IPS DF 19.7 (cell line): ENCODE data around the gene LGMN.
"Not testable (repeated sequence)": the region's sequence is repeated elsewhere in the genome, so short reads cannot be mapped to it uniquely, and the experiment has no call there.

ENCODE experiments used
- DNase-seq: peaks from one replicate; pipeline ENCODE4 v3.0.0-alpha.2; 2013; ENCODE audit warnings: low read depth, low spot score

Gene LGMN

DNA sequence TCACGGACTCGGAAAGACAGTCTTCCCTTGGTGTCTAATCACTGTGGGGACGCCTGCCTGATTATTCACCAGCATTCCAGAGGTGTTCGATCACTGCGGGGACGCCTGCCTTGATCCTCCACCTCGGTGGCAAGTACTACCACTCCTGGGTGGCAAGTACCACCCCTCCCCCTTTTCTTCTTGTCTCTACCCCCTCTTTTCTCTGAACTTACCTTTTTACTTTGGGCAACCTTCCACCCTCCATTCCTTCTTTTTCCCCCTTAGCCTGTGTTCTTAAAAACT is 12.0 kb upstream of the LGMN start:
- DNase-seq, result no peak

GRCh38 chr14:92759679-92760523 is 11.5 kb upstream of the LGMN start:
- no peak for DNase-seq

- DNase-seq, result no peak
These were observed 10.9 kb upstream of the LGMN start for GRCh38 chr14:92759300-92759678.

DNA sequence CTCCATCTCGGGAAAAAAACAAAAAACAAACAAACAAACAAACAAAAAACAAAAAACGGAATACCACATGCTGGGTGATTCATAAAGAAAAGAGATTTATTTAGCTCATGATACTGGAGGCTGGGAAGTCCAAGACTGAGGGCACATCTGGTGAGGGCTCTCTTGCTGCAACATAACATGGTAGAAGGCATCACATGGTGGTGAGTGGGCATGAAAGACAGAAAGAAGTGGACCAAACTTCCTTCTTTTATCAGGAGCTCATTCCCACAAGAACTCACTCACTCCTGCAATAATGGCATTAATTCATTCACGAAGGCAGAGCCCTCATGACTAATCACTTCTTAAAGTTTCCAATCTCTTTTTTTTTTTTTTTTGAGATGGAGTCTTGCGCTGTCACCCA is 8.0 kb upstream of the LGMN start:
- no peak for DNase-seq

GRCh38 chr14:92755495-92755894 is 7.1 kb upstream of the LGMN start:
- no peak for DNase-seq

DNA sequence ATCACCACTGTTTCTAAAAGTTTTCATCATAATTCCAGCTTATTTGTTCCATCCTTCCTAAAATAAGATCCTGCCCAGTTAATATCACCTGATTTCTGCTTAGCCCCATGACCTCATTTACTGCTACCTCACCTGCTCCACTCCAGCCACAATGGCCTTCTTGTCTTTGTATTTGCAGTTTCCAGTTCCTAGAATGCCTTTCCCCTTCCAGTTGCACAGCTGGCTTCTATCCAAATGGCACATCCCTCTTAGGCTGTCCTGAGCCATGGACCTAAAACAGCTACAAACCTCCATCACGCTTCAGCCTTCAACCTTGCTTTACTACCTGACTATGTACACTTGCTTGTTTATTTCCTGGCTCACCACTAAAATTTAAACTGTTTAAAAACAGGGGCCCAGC is 6.5 kb upstream of the LGMN start:
- DNase-seq, result no peak

DNA sequence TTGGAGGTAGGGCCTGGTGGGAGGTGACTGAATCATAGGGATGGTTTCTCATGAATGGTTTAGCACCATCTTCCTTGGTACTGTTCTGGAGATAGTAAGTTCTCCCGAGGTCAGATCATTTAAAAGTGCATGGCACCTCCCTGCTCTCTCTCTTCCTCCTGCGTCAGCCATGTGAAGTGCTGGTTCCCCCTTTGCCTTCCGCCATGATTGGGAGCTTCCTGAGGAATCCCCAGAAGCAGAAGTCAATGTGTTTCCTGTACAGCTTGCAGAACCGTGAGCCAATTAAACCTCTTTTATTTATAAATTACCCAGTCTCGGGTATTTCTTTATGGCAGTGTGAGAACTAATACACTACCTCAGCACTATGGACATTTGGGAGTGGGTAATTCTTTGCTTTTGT is 4.8 kb upstream of the LGMN start:
- DNase-seq, result no peak

DNA sequence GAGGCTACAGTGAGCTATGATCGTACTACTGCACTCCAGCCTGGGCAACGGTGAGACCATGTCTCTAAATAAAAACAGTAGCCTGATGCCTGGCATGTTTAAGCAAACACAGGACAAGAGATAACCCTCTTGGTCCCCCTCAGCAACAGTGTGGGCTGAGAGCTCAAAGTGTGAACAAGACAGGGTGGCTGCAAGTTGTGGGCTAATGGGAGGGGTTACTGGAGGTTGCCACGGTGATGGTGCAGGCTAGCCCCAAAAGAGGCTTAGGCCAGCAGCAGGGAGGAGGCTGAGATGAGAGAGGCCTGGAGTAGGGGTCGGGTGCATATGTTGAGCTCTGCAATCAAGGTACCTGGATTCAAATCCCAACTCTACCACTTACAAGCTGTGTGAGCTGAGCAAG is 3.4 kb upstream of the LGMN start:
- DNase-seq, result no peak

- DNase-seq, result no peak
These were observed 2.6 kb upstream of the LGMN start for GRCh38 chr14:92750994-92751400.

DNA sequence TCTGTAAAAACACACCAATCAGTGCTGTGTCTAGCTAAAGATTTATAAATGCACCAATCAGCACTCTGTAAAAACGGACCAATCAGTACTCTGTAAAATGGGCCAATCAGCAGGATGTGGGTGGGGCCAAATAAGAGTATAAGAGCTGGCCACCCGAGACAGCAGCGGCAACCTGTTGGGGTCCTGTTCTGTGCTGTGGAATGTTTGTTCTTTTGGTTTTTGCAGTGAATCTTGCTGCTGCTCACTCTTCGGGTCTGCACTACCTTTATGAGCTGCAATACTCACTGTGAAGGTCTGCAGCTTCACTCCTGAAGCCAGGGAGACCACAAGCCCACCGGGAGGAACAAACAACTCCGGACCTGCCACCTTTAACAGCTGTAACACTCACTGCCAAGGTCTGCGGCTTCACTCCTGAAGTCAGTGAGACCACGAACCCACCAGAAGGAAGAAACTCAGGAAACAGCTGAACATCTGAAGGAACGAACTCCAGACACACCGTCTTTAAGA is 1.8 kb upstream of the LGMN start:
- not testable (repeated sequence) for DNase-seq

- no peak for DNase-seq
These were observed 647 bp downstream of the LGMN start for GRCh38 chr14:92747701-92748258.

- no peak for DNase-seq
These were observed 4.2 kb downstream of the LGMN start for GRCh38 chr14:92744198-92744597.

- no peak for DNase-seq
These were observed 8.0 kb downstream of the LGMN start for GRCh38 chr14:92740440-92740839.

GRCh38 chr14:92737619-92738188 is 10.7 kb downstream of the LGMN start:
- no peak for DNase-seq

DNA sequence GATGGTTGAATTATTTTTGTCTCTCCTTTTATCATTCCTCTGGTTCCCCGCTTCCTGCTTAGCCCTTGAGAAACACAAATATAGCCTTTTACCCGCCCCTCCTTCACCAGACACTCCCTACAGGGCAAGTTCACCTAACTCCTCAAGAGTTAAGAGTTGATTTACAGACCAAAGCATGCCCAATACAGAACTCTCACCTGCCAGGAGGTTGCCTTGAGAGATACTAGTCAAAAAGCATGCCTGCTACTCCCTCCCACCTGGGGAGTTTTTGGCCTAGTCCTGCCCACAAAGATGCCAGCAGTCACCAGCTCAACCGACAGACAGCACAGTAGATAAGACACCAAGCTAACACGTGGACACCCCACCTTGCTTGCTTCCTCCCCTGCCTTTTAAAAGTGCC is 11.2 kb downstream of the LGMN start:
- no peak for DNase-seq

DNA sequence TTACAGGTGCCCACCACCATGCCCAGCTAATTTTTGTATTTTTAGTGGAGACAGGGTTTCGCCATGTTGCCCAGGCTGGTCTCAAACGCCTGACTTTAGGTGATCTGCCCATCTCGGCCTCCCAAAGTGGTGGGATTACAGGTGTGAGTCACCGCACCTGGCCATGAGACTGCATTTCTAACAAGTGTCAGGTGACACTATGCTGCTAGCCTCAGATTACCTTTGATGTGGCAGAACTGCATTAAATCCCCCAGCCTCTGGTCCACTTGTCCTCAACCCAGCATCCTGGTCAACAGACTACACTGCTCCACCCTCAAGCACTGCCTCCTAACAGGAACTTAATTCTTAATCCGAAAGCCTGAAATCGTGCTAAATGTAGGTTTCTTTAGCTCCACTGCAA is 13.1 kb downstream of the LGMN start:
- no peak for DNase-seq

DNA sequence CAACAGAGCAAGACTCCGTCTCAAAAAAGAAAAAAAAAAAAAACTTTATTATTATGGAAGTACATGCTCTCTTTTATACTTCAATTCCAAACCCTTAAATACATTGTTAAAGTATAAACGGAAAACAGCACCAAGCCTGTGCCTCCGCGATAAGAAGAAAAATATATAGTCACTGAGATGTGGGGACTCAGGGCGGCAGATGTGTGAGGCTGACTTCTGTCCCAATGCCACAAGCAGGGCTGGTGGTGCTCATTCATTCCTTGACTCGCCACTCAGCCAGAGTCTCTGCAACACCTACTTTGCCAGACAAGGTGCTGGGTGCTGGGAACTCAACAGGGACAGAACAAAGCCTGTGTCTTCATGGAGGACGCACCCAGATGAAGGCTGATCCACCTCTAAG is 13.8 kb downstream of the LGMN start:
- DNase-seq, result no peak

DNA sequence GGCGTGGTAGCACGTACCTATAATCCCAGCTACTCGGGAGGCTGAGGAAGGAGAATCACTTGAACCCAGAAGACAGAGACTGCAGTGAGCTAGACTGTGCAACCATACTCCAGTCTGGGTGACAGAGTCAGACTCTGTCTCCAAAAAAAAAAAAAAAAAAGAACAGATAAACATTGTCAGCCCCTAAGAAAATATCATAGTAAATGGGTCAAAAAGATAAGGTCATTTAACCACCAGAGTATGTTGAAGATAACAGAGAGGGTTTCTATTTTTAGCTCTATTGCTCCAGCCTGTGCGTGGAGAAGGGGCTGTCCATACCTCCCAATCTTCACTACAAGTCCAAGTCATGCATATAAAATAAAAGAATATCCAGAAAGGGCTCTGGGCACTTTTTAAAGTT is 15.4 kb downstream of the LGMN start:
- DNase-seq, result no peak

DNA sequence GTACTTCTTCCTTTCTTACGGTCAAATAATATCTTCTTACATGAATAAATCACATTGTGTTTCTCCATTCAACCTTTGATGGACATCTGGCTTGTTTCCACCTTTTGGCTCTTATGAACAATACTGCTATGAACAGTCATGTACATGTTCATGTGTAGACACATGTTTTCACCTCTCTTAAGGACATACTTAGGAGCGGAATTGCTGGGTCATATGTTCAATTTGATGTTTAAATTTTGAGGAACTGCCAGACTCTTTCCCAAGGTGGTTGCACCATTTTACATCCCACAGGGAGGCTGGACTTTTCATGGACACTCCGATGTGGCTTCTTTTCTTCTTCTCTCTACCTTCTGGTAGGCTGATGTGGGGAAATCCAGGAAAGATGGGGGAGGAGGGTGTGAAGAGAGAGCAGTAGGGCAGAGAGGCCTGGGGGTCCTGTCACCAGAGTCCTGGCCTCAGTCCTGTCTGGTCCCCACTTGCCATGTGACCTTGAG is 16.8 kb downstream of the LGMN start:
- DNase-seq, result no peak

DNA sequence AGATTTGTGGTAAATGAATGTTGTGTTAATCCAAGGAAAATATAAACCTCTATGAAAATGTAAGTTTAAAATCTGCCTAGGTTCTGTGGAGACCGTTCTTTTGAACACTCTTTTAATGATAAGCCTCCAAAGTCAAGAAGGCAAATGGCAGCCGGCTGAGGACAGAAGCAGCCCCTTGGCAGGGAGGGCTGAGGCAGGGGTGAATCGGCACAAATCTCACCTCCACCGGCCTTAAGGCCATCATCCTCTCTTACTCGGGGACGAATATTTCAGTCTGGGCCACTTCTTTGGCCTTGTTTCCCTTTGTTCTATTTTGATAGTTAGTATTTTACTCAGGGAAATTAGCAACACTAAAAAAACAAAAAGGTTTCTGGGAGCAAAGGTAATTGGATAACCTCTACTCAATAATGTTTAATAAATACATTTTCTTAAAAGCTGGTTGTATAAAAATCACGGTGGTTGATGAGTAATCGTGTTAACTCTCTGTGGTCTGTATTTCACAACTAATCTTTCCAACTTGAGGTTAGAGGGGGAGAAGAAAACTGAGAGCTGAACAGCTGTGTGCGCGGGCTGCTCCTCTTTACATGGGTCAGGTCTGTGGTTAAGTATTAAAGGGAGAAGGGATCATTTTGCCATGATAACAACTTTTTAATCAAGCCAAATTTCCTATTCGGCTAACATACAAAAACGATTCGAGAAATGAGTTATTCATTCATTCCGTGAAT is 18.6 kb downstream of the LGMN start:
- no peak for DNase-seq

- DNase-seq, result no peak
These were observed 19.6 kb downstream of the LGMN start for GRCh38 chr14:92728759-92729364.

DNA sequence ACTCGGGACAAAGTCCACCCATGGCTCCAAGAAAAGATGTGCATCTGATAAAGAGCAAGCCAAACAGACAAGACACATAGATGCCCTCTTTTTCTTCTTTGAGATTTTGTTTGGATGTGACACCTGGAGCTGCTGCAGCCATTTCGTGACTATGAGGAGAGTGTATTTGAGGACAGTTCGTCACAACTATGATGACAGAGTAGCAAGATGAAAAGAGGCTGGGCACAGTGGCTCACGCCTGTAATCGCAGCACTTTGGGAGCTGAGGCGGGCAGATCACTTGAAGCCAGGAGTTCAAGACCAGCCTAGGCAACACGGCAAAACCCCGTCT is 21.5 kb downstream of the LGMN start:
- DNase-seq, result no peak
